SU-DHL-6 (cell line): ENCODE data around the gene SH2D4B.

Experiments
- H2AFZ ChIP-seq: fragments of 200-600 bp; sonication (generic); 2 replicates; pipeline ENCODE4 v1.6.1; 2014; ENCODE audit warnings: low read depth, mild to moderate bottlenecking, moderate library complexity, mixed read lengths, antibody characterized with exemption, low read length; ENCODE audit not compliant: severe bottlenecking
- H3F3A ChIP-seq: fragments of 200-600 bp; shearing (Covaris generic); 2 replicates; pipeline ENCODE4 v1.6.0; 2016; ENCODE audit warnings: antibody characterized with exemption, mild to moderate bottlenecking; ENCODE audit not compliant: insufficient read depth
- H3K27ac ChIP-seq: fragments of 200-600 bp; sonication (generic); 2 replicates; pipeline ENCODE4 v1.5.1; 2016; ENCODE audit warnings: low read depth, mild to moderate bottlenecking, low read length, moderate library complexity, mixed read lengths
- H3K27me3 ChIP-seq: fragments of 200-600 bp; sonication (generic), shearing (Covaris generic); 2 replicates; pipeline ENCODE4 v1.6.0; 2014; ENCODE audit warnings: mild to moderate bottlenecking, low read length
- H3K36me3 ChIP-seq: fragments of 200-600 bp; sonication (generic); 2 replicates; pipeline ENCODE4 v1.6.1; 2014; ENCODE audit warnings: mild to moderate bottlenecking, low read length, mixed read lengths
- H3K4me2 ChIP-seq: fragments of 300-600, 200-600 bp; shearing (Covaris generic), sonication (generic); 2 replicates; pipeline ENCODE4 v1.6.0; 2014; ENCODE audit warnings: low read length, low read depth, mild to moderate bottlenecking; ENCODE audit not compliant: poor library complexity, severe bottlenecking
- H3K4me3 ChIP-seq: fragments of 200-600 bp; sonication (generic); 2 replicates; pipeline ENCODE4 v1.5.1; 2014; ENCODE audit warnings: antibody characterized with exemption, low read length, mild to moderate bottlenecking, mixed read lengths; ENCODE audit not compliant: insufficient read depth, poor library complexity, severe bottlenecking
- H3K79me2 ChIP-seq: fragments of 200-600 bp; sonication (generic); 2 replicates; pipeline ENCODE4 v1.6.1; 2014; ENCODE audit warnings: mild to moderate bottlenecking, low read length, moderate library complexity; ENCODE audit not compliant: insufficient read depth
- H3K9ac ChIP-seq: fragments of 200-600 bp; sonication (generic); 2 replicates; pipeline ENCODE4 v1.7.0; 2014; ENCODE audit warnings: mild to moderate bottlenecking, low read length
- H3K9me2 ChIP-seq: fragments of 200-600 bp; sonication (generic); replicated peaks from 2 replicates; pipeline ENCODE4 v1.6.1; 2014; ENCODE audit warnings: low read length; ENCODE audit not compliant: insufficient read depth
- H3K9me3 ChIP-seq: fragments of 200-600 bp; sonication (generic); 2 replicates; pipeline ENCODE4 v1.6.1; 2014; ENCODE audit warnings: low read length, mixed read lengths; ENCODE audit not compliant: insufficient read depth
- H4K20me1 ChIP-seq: fragments of 200-600 bp; sonication (generic); 2 replicates; pipeline ENCODE4 v1.6.1; 2014; ENCODE audit warnings: low read depth, mild to moderate bottlenecking, antibody characterized with exemption, low read length, moderate library complexity, mixed read lengths
- CTCF ChIP-seq: fragments of 200-600 bp; sonication (generic); IDR thresholded peaks from one replicate; pipeline ENCODE4 v1.5.1; 2017; ENCODE audit warnings: antibody characterized with exemption, mild to moderate bottlenecking, low read length, moderate library complexity; ENCODE audit not compliant: insufficient read depth, poor library complexity, severe bottlenecking
- EZH2phosphoT487 ChIP-seq: fragments of 200-600 bp; sonication (generic), shearing (Covaris generic); conservative IDR thresholded peaks from 2 replicates; pipeline ENCODE4 v1.6.1; 2018; ENCODE audit warnings: mild to moderate bottlenecking, antibody characterized with exemption, low read length, moderate library complexity, mixed read lengths

The SH2D4B gene

DNA sequence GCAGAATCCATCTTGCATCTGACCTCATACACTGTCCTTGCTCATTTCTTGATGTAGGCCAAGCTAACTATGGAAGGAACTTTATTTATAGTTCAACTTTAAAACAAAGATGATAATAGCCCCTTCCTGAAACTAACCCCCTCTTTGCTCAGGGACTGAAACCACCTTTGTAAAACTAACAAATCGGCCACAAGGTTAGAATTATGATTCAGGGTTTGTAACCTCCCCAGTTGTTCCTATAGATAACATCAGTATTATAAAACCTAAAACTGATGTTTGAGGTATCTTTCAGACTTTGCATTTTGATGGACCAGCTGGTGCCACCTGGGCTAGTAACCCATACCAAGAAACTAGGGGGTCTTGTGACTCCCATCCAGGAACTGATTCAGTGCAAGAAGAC, 143.4 kb downstream of the SH2D4B start:
- Histone ChIP-seq H4K20me1 (no peaks in the 10 kb centered on the region), H3K27ac (no peak overlapping the region), H3K27me3 (no peaks in the 10 kb centered on the region), H3K9ac (no peak overlapping the region), H3K9me3 (no peaks in the 10 kb centered on the region), H3K79me2 (no peaks in the 10 kb centered on the region), H3K4me3 (no peak overlapping the region), H3K9me2 (no peaks in the 10 kb centered on the region), H2AFZ (no peak overlapping the region), H3K36me3 (no peaks in the 10 kb centered on the region), H3F3A (no peaks in the 10 kb centered on the region), H3K4me2 (no peak overlapping the region)
- TF ChIP-seq EZH2phosphoT487 (no peak), CTCF (no peak)

DNA sequence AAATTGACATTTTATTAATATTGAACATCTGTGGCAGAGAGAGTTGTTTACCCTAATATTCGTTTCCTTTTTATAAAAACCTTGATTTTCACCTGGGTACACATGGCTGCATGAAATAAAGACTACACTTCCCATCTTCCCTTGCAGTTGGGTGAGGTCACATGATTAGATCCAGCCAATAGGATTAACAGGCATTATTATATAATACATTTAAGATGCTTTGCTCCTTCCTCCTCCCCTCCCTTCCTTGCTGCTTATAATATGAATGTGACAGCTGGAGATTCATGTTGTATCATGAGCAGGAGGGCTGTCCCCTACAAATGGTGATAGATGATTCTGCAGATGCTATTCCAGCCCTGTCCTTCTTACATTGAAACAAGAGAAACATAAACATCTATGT, 146.6 kb downstream of the SH2D4B start:
- H3K27me3 ChIP-seq = no peaks in the 10 kb centered on the region
- no peak overlapping the region for H3K4me3 ChIP-seq
- no peaks in the 10 kb centered on the region for H3K36me3 ChIP-seq
- no peak overlapping the region for H3K4me2 ChIP-seq
- no peaks in the 10 kb centered on the region for H3K9me2 ChIP-seq
- TF ChIP-seq CTCF (no peak), EZH2phosphoT487 (no peak)
- no peaks in the 10 kb centered on the region for H3K9me3 ChIP-seq
- H3K27ac ChIP-seq = no peak overlapping the region
- H2AFZ ChIP-seq = peak overlapping the region; percentile 66
- no peaks in the 10 kb centered on the region for H4K20me1 ChIP-seq
- no peak overlapping the region for H3K9ac ChIP-seq
- no peaks in the 10 kb centered on the region for H3K79me2 ChIP-seq
- no peaks in the 10 kb centered on the region for H3F3A ChIP-seq

GRCh38 chr10:80685355-80685754, 147.7 kb downstream of the SH2D4B start:
- Histone ChIP-seq H3K4me2 (no peak overlapping the region), H4K20me1 (no peaks in the 10 kb centered on the region), H3K27ac (no peak overlapping the region), H3F3A (no peaks in the 10 kb centered on the region), H3K79me2 (no peaks in the 10 kb centered on the region), H3K36me3 (no peaks in the 10 kb centered on the region), H3K27me3 (no peaks in the 10 kb centered on the region), H3K4me3 (no peak overlapping the region), H3K9me2 (no peaks in the 10 kb centered on the region), H3K9me3 (no peaks in the 10 kb centered on the region), H2AFZ (no peak overlapping the region), H3K9ac (no peak overlapping the region)
- TF ChIP-seq CTCF (no peak), EZH2phosphoT487 (no peak)
